HG02623 (cell line): ENCODE measurements around the gene ZNF860.
"Not testable (repeated sequence)": the region's sequence is repeated elsewhere in the genome, so short reads cannot be mapped to it uniquely, and the experiment has no call there.

ENCODE experiments used
- ATAC-seq: cut with Tn5 transposase; IDR thresholded peaks from one replicate; pipeline ENCODE4 v1.9.1; 2021; ENCODE audit warnings: moderate library complexity; ENCODE audit not compliant: unreplicated experiment

ZNF860 gene

DNA sequence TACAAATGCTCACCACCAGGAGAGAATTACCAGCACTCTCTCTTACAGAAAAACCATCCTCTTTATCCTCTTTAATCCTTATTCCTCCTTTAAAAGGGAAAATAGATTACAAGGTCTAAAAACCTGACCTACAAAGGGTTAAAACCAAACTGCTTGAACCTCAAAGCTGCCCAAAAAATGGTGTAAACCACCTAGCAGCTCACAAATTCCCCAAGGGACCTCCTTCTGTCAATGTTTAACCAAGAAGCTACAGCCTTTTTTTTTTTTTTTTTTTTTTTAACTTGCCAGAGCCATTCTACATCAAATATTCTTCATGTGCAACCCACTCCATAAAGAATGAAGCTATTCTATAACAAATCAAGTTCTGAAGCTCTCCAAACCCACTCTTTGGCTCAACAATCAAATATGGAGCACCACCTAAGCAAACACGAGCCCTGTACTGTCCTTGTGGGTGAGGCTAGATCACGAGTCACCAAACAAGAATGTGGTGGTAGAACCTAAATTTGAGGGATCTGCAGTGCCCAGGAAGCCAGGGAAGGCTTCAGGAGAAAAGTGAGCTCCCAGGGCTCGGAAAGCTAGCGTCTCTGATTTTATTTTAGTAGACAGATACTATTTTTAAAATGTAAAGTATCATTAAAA, 20.6 kb upstream of the ZNF860 start:
- ATAC-seq, result no peak

DNA sequence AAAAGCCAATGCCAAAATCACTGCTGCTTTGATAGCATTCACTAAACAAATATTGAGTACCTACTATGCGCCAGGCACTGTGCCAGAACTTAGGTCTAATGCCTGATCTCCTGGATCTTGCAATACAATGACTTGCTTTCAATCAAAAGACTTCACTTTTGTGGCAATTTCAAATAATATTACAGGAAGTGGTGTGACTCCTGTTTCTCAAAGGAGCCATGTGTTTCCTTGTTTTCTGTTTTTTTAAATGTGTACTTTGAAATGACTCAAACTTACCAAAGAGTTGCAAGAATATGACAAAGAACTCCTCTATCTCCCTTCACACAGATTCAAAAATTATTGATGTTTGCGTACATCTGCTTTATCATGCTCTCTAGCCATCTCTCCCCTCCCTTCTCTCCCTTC, 18.7 kb upstream of the ZNF860 start:
- no peak for ATAC-seq

DNA sequence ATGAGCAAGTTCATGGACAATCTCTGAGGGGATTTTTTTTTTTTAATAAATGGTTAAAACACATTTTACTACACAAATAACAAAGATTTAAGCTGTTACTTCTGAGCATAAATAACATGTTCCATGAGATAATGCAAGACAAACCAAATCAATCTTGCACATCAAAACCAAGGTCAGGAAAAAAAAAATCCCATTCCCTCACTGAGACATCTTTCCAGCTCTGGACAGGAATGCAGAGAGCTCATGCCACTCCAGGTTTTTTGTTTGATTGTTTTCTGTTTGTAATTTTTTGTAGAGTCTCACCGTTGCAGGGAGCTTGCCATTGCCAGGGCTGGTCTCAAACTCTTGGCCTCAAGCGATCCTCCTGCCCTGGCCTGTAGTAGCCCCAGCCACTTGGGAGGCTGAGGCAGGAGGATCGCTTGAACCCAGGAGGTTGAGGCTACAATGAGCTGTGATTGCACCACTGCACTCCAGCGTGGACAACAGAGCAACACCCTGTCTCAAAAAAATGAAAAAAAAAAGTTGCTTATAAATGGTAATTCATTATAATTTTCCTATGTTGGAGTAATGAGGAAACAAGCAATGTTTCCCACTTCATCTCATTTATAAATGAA, 14.5 kb upstream of the ZNF860 start:
- ATAC-seq, result no peak

- ATAC-seq, result no peak
These were observed 14.0 kb upstream of the ZNF860 start for GRCh38 chr3:31967592-31967991.

DNA sequence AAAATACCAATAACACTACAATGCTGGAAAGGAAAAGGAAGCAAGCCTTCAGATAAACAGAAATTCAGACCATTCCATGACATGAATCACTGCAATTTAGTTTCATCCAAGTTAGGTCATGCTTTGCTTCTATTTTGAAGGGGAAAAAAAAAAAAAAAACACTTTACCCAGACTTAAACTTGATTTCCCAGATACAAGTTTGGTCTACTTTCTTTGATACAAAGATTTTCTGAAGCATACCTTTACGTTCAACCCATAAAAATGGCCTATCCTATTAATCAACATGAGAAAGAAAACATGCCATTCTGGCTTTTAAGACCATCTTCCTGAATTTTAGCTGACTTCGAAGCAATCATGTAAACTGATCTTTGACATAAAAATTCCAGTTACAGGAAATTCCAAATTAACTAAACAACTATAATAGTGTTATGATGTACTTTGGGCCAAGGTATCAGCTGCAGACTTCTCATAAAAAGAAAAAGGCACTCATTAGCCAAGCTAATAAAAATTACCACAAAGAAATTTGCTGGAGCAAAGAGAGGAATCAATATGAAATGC, 13.1 kb upstream of the ZNF860 start:
- no peak for ATAC-seq

DNA sequence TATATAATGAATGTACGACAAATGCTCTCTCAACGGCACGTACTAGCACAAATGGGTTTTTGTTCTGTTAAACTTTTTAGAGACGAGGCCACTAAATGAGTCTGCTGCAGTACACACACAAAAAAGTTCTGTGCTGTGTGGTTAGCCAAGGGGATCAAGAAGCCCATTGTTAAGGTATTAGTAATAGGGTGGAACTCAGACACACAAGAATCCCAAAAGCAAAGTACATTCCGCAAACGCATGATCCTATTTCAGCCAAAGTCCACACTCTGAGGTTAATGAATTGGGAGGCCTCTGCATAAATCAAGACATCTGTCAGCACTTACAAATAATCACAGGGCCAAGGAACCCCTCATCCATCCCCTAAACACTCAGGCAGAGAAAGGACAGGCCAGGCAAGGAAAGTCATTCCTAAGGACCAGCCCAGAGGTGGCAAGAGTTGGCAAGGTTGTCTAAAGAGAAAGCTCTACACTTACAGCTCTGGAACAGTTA, 12.6 kb upstream of the ZNF860 start:
- no peak for ATAC-seq

- no peak for ATAC-seq
These were observed 9.9 kb upstream of the ZNF860 start for GRCh38 chr3:31971607-31972006.

DNA sequence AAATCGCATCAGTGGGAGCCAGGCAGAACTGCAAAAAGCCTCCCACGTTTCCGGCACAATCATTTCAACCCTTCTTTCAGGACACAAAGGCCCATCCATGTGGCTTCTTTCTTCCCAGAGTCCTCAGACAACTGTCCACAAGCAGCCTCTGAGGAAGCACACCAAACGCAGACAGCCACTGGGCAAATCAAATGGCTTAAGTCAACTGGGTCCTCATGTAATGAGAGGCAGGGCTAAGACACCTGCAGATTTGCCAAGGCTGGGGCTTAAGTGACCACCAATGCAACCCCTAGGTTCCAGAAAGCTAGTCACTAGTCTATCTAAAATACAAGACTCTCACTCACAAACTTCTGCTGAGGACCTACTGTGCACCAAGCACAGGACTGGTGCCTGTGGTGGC, 8.5 kb upstream of the ZNF860 start:
- ATAC-seq, result no peak

GRCh38 chr3:31973837-31974236, 7.7 kb upstream of the ZNF860 start:
- ATAC-seq, result no peak

- ATAC-seq, result no peak
These were observed 7.1 kb upstream of the ZNF860 start for GRCh38 chr3:31974471-31974870.

DNA sequence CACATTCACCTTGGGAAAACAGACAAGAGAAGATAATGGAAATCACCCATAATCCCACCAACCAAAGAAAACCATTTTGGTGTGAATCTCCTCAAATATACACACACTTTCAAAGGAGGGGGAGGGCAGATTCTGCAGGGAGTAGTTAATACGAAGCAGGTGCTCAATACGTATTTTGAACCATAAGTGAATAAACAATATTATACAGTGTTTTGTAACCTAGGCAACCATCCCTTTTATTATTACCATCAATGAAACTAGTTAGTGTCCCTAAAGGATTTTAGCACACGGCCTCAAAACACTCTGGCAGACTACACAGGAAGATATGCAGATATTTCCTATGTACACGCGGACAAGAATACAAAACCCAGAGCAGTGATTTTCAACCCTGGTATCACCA, 6.6 kb upstream of the ZNF860 start:
- ATAC-seq, result no peak

- ATAC-seq, result no peak
These were observed 5.2 kb upstream of the ZNF860 start for GRCh38 chr3:31976302-31976701.

DNA sequence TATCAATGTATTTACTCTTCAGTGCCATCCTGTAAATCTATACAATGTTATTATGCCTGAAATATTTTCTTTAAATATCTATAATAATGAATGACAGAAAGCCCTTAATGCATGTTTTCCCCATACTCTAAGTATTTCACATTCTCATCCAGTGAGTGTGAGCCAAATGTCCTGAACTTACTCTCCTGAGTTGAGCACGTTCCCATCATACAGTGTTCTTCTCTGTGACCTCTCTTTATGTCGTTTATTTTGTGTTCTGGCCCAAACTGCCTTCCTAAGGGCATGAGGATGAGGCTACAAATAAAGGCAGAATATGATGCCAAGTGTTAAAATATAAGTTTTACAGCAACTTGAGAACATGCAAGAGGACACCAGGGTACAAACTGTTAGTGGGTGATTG, 3.8 kb upstream of the ZNF860 start:
- ATAC-seq, result no peak

- ATAC-seq, result no peak
These were observed 3.0 kb upstream of the ZNF860 start for GRCh38 chr3:31978553-31978952.

GRCh38 chr3:31979001-31979697, 2.4 kb upstream of the ZNF860 start:
- peak; percentile 58 for ATAC-seq

- peak; percentile 31 for ATAC-seq
These were observed 882 bp upstream of the ZNF860 start for GRCh38 chr3:31980530-31981205.

DNA sequence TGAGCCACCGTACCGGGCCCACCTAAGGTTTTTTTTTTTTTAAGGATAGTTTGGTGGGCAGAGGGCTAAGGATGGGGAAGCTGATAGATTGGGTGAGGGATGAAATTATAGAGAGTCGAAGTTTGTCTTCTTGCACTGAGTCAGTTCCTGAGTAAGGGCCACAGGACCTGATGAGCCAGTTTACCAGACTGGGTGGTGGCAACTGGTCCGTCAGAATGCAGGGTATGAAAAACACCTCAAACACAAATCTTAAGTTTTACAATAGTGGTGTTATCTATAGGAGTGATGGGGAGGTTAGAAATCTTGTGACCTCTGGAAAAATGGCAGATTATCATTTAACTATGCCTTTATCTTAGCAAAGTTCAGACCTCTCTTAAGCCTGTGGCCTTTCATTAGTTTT, 2.8 kb downstream of the ZNF860 start:
- ATAC-seq, result no peak

- no peak for ATAC-seq
These were observed 4.3 kb downstream of the ZNF860 start for GRCh38 chr3:31985831-31986230.

GRCh38 chr3:31988271-31988670, 6.7 kb downstream of the ZNF860 start:
- no peak for ATAC-seq

DNA sequence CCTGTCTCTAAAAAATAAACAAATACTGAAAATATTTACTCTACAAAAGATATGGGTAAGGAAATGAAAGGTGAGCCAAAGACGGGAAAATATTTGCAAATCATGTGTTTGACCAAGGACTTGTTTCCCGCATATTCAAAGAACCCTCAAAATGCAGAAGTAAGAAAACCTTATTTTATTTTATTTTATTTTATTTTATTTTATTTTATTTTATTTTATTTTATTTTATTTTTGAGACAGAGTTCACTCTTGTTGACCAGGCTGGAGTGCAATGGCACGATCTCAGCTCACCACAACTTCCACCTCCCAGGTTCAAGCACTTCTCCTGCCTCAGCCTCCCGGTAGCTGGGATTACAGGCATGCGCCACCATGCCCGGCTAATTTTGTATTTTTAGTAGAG, 11.4 kb downstream of the ZNF860 start:
- not testable (repeated sequence) for ATAC-seq

DNA sequence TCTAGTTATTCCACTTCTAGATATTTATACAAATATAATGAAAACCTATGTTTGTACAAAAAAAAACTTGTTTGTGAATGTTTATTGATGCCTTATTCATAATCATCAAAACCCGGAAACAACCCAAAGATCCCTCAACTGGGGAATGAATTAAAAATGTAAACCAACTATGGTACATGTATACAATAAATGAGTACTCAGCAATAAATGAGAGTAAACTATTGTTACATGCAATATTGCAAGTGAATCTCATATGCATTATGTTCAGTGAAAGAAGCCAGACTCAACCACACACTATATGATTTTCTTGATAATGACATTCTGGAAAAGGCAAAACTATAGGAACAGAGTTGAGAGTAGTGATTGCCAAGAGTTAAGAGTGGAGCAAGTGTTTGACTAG, 12.3 kb downstream of the ZNF860 start:
- no peak for ATAC-seq
